Esophagus squamous epithelium (tissue), 5 donors: Measurements from ENCODE around the gene TH. TPM values are rescaled to one million over a fixed set of nuclear protein-coding genes. Genes with fewer than 3 reads are reported as not detected.
"Not testable (repeated sequence)": the region's sequence is repeated elsewhere in the genome, so short reads cannot be mapped to it uniquely, and the experiment has no call there.

Source experiments
- DNase-seq: peaks from one replicate; lab custom pipeline; 2025; lab: John Stamatoyannopoulos, UW
- H3K27ac ChIP-seq, 4 donors: fragments of 200-600 bp; sonication (generic); one replicate each; pipeline ENCODE4 v1.5.1; 2016 to 2019; ENCODE audit warnings: mild to moderate bottlenecking in 1 of 4
- H3K27me3 ChIP-seq, 4 donors: fragments of 200-600 bp; sonication (generic); 1 replicate in 3 of 4; 2 replicates in 1 of 4; pipeline versions ENCODE4 v1.5.1 to v1.6.0; 2017 to 2021; ENCODE audit warnings: antibody characterized with exemption in 1 of 4
- H3K36me3 ChIP-seq, 3 donors: fragments of 200-600 bp; sonication (generic); one replicate each; pipeline ENCODE4 v1.5.1; 2016 to 2019
- H3K4me1 ChIP-seq, 3 donors: fragments of 200-600 bp; sonication (generic); one replicate each; pipeline ENCODE4 v1.5.1; 2017 to 2019
- H3K4me3 ChIP-seq, 4 donors: fragments of 200-600 bp; sonication (generic); 1 replicate in 3 of 4; 2 replicates in 1 of 4; pipeline ENCODE4 v1.5.1; 2016 to 2019; ENCODE audit warnings: mild to moderate bottlenecking in 2 of 4, moderate library complexity in 1 of 4
- H3K9me3 ChIP-seq, 3 donors: fragments of 200-600 bp; sonication (generic); one replicate each; pipeline ENCODE4 v1.5.1; 2016 to 2019
- CTCF ChIP-seq, 6 experiments: fragments of 450-650 bp in 4 of 6; fragments of 200-600 bp in 2 of 6; sonication (generic) in 2 of 6; IDR thresholded peaks; one replicate each; pipeline ENCODE4 v1.5.1; 2016 to 2019; ENCODE audit warnings: antibody characterized with exemption in 6 of 6, mild to moderate bottlenecking in 4 of 6, moderate library complexity in 4 of 6
- POLR2A ChIP-seq, 4 donors: fragments of 450-650 bp; IDR thresholded peaks; one replicate each; pipeline ENCODE4 v1.6.1; 2017; ENCODE audit warnings: antibody characterized with exemption in 4 of 4, mild to moderate bottlenecking in 4 of 4, moderate library complexity in 3 of 4
- WGBS, 2 donors: methylation state at CpG; one replicate each; pipeline ENCODE4 v1.1.5; 2018; 5-methylcytosine and 5-hydroxymethylcytosine counted together
- intact Hi-C: fragments of 100-400 bp; cut with DNase I; formaldehyde crosslinking; loops from one replicate; pipeline ENCODE4 v1.15.0; 2022
- total RNA-seq, 4 donors: library from RNA; depleted of rRNA; stranded (reverse); fragments of >200 nt; gene quantifications; one replicate each; pipeline ENCODE4 v1.1.0, GENCODE V29; 2016
- donor health status: DM: yes; HTN: yes; CAD: no.

Gene TH
- total RNA-seq, 4 donors from 2014 or later: 0.34 to 0.76 TPM; not detected in 2

- peaks cover 0 to 24% (median 0%) of the 10 kb centered on the region in 3 donors for H3K4me1 ChIP-seq
- H3K27ac ChIP-seq: no peak overlapping the region
- intact Hi-C loops: loop anchor here (2.0 to 5.0 kb wide), 2 partner anchors 107 to 226 kb away; partner anchors contain the start of genes C11orf21 and TSPAN32
- H3K36me3 ChIP-seq: no peaks in the 10 kb centered on the region
- no peak overlapping the region for H3K4me3 ChIP-seq
- no peaks in the 10 kb centered on the region for H3K9me3 ChIP-seq
- DNase-seq: no peak
- WGBS, 2 donors: 19% methylated on average over 9 of the region's 24 CpGs; no CpG with 5 or more reads in 1 of the 2 donors
- no peak for TF ChIP-seq POLR2A (IDR thresholded peaks at IDR 0.05)
- TF ChIP-seq CTCF (IDR thresholded peaks at IDR 0.05): peak; percentile 54 to 88 (median 78)
- peaks cover 0 to 62% (median 0%) of the 10 kb centered on the region in 4 donors for H3K27me3 ChIP-seq
Measured at GRCh38 chr11:2194877-2195755, 23.5 kb upstream of the TH start.

DNA sequence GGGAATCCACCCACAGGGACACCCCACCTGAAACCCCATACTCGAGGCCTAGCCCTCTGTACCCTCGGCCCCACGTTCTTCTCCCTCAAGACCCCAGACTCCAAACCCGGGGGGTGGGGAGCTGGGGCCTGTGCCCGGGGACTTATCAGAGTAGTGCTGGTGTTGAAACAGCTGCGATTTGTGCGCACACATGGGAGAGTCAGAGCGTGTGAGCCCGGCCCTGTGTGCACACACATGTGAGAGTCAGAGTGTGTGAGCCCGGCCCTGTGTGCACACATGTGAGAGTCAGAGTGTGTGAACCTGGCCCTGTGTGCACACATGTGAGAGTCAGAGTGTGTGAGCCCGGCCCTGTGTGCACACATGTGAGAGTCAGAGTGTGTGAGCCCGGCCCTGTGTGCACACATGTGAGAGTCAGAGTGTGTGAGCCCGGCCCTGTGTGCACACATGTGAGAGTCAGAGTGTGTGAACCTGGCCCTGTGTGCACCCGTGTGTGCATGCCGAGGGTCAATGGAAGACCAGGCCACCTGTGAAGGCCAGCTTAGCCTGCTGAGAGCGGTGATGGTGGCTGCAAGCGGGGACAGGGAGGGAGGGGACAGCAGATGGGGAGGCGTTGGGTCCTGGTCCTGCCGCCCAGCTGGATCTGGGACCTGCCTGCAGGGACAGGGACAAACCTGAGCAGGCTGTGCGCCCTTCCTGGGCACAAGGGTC, 22.4 kb upstream of the TH start:
- DNase-seq, H3K36me3 ChIP-seq, H3K9me3 ChIP-seq, H3K4me3 ChIP-seq, H3K27ac ChIP-seq: not testable (repeated sequence)
- Histone ChIP-seq H3K27me3 (peaks cover 0 to 71% (median 0%) of the 10 kb centered on the region in 4 donors), H3K4me1 (peaks cover 0 to 25% (median 0%) of the 10 kb centered on the region in 3 donors)
- intact Hi-C loops: loop anchor here (2.0 kb wide), 1 partner anchor 227 kb away; no protein-coding TSS in a partner anchor
- WGBS, 2 donors: 62 to 85% methylated on average over 5 to 11 of the region's 20 CpGs

DNA sequence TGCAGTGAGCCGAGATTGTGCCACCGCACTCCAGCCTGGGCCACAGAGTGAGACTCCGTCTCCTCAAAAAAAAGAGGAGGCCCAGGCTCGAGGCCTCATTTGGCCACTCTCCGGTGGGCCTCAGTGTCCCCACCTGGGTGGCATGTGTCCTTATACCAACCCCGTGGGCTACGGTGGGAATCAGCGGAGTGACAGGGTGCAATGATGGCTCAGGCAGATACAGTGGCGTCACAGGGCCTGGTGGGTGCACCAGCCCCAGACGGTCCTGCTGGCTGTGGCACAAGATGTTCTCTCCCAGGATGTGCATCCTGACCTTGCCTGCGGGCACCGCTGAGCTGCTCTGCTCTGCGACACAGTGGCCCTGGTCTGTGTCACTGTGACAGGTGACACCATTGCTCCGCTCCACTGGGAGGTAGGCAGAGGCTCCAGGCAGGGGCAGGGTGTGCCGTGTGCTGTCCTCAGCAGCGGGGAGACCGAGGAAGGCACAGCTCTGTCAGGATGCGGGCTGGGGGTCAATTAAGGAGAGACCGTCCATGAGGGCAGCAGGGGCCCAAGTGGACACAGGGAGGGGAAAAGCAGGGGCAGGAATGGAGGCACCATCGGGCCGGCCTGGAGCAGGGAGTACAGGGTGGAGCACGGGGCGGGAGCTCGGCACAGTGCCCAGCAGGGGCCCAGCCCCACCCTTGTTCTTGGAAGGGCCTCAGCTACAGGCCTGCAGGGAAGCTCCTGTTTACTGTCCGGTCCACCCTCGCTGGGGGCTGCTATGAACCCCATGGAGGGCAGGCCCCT, 21.7 kb upstream of the TH start:
- Histone ChIP-seq H3K4me3 (no peak overlapping the region), H3K4me1 (peaks cover 0 to 25% (median 0%) of the 10 kb centered on the region in 3 donors), H3K27me3 (peaks cover 0 to 78% (median 0%) of the 10 kb centered on the region in 4 donors), H3K27ac (no peak overlapping the region), H3K36me3 (no peaks in the 10 kb centered on the region), H3K9me3 (no peaks in the 10 kb centered on the region)
- TF ChIP-seq POLR2A (IDR thresholded peaks at IDR 0.05): no peak
- no peak for TF ChIP-seq CTCF (IDR thresholded peaks at IDR 0.05)
- DNase-seq: no peak
- intact Hi-C loops: no loop called here
- WGBS, 2 donors: 63 to 75% methylated on average over 15 of the region's 26 CpGs

DNA sequence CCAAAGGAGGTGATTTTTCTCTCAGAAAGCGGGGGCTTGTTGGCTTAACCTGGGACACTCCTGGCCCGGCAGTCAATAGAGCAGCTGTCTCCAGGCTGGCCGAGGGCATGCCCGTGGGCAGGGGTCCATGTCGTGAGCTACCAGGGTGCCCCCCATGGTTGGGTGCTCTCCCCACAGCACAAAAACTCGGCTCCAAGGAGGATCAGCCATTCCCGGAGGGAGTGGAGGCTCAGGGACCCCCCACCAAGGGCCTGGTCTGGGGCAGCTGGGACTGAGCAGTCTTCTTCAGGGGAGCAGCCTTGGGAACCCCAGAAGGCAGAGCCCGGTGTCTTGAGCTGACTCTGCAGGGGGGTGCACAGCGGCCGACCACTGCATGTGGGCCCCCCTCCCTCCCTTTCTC, 20.8 kb upstream of the TH start:
- no peak overlapping the region for H3K4me3 ChIP-seq
- H3K9me3 ChIP-seq: no peaks in the 10 kb centered on the region
- peaks cover 0 to 83% (median 0%) of the 10 kb centered on the region in 4 donors for H3K27me3 ChIP-seq
- no peak overlapping the region for H3K27ac ChIP-seq
- no peak for DNase-seq
- 92% methylated on average over 5 of the region's 10 CpGs; no CpG with 5 or more reads in 1 of the 2 donors for WGBS, 2 donors
- intact Hi-C loops: no loop called here
- H3K36me3 ChIP-seq: no peaks in the 10 kb centered on the region
- TF ChIP-seq POLR2A (IDR thresholded peaks at IDR 0.05) (no peak), CTCF (IDR thresholded peaks at IDR 0.05) (no peak)
- H3K4me1 ChIP-seq: peaks cover 0 to 23% (median 0%) of the 10 kb centered on the region in 3 donors

GRCh38 chr11:2191883-2192282, 20.3 kb upstream of the TH start:
- H3K9me3 ChIP-seq: no peaks in the 10 kb centered on the region

More at GRCh38 chr11:2191883-2192282, 20.3 kb upstream of the TH start:
- TF ChIP-seq CTCF (IDR thresholded peaks at IDR 0.05): no peak
- TF ChIP-seq POLR2A (IDR thresholded peaks at IDR 0.05): no peak
- Histone ChIP-seq H3K27me3 (peaks cover 0 to 88% (median 0%) of the 10 kb centered on the region in 4 donors), H3K4me3 (no peak overlapping the region), H3K36me3 (no peaks in the 10 kb centered on the region), H3K4me1 (peaks cover 0 to 22% (median 0%) of the 10 kb centered on the region in 3 donors), H3K27ac (no peak overlapping the region)
- 71 to 72% methylated on average over 5 to 7 of the region's 7 CpGs for WGBS, 2 donors
- no peak for DNase-seq
- intact Hi-C loops: no loop called here
